Measurements from ENCODE around the gene MPV17L2. TPM values are rescaled to one million over a fixed set of nuclear protein-coding genes. Genes with fewer than 3 reads are reported as not detected.
A peak's percentile ranks its signal among the peaks of the same experiment; 100 is the strongest.
"Not testable (repeated sequence)": the region's sequence is repeated elsewhere in the genome, so short reads cannot be mapped to it uniquely, and the experiment has no call there.

The MPV17L2 gene
- total RNA-seq, 1 donor from 2014 or later = 10.3 TPM

DNA sequence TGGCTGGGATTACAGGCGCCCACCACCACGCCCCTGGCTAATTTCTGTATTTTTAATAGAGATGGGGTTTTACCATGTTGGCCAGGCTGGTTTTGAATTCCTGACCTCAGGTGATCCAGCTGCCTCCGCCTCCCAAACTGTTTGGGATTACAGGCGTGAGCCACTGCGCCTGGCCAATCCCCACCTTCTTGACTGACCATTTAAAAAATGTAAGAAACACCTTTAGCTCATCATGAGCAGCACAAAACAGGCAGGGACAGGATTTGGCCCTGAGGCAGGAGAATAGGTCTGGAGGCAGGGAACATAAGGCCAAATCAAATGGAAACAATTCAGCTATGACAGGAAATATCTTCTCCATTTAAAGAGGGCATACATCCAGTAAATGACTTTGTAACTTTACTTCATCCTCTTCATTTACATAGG is 1.4 kb upstream of the MPV17L2 start:
- DNase-seq (ENCODE audit: low read depth, low spot score) = no peak

DNA sequence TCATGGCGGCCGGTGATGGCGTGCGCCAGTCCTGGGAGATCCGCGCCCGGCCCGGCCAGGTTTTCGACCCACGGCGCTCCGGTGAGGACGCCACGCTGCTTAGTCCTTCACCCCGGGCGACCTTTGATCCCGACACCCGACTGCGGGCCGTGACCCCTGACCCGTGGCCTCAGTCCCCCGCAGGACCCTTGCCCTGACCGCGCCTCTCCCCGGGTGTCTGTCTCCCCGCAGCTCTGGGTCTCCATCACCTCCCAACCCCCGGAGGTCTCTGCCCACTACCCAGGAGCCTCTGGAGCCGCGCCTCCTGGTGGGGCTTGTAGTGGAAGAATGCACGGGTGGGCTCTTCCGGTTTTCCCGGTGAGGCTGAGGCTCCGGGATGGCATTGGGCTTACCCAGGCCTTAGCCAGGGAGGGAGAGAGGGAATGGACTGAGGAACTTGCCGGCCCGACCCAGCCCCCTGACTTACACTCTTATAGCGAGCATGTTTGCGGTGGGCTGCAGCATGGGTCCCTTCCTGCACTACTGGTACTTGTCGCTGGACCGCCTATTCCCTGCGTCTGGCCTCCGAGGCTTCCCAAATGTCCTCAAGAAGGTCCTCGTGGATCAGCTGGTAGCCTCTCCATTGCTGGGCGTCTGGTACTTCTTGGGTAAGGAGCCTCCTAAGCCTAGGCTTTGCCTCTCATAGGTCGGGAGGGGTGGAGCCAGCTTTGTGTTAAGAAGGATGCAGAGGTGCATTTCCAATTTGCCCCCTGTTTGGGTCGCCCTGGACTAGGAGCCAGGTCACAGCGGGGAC is 566 bp downstream of the MPV17L2 start:
- DNase-seq (ENCODE audit: low read depth, low spot score) = no peak

DNA sequence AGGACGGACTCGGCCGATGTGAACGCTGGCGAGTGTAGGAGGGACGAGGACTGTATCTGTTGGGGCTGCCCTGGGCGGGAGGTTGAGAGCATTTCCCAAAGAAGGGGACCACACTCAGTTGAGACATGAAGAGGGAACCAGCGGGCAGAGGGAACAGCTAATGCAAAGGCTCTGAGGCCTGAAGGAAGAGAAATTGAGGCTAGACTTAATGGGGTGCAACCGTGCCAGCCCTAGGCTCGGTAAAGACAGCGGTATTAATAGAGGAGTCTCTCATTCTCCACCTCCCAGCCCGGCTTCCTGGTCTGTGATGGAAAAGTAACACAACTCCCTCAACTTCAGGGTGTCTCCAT is 1.1 kb downstream of the MPV17L2 start:
- no peak for DNase-seq (ENCODE audit: low read depth, low spot score)

GRCh38 chr19:18194554-18195238 is 1.7 kb downstream of the MPV17L2 start:
- DNase-seq (ENCODE audit: low read depth, low spot score) = no peak

GRCh38 chr19:18196511-18196845 is 3.5 kb downstream of the MPV17L2 start:
- DNase-seq (ENCODE audit: low read depth, low spot score) = no peak

- no peak for DNase-seq (ENCODE audit: low read depth, low spot score)
Measured at GRCh38 chr19:18197306-18197705, 4.3 kb downstream of the MPV17L2 start.

- DNase-seq (ENCODE audit: low read depth, low spot score) = no peak
Measured at GRCh38 chr19:18197941-18198340, 4.9 kb downstream of the MPV17L2 start.

DNA sequence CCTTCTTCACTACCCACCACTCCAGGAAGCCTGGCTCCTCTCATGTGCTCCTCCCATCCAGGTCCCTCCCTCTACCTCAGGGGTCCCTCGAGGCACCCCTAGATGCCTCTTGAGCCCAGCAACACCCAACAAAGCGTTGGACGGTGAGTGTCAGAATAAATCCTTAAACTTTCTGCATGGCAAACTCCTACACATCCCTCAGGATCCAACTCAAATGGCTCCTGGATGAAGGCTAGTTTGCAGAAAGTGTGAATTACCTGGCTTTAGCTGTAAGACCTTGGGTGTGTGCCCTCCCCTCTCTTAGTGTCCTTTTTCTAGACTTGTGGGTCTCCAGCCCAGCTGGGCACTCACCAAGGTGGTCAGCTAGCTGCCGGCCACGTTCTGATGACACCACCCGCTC is 5.4 kb downstream of the MPV17L2 start:
- no peak for DNase-seq (ENCODE audit: low read depth, low spot score)

- no peak for DNase-seq (ENCODE audit: low read depth, low spot score)
Measured at GRCh38 chr19:18202397-18202777, 9.4 kb downstream of the MPV17L2 start.

GRCh38 chr19:18202778-18203407 is 9.9 kb downstream of the MPV17L2 start:
- DNase-seq (ENCODE audit: low read depth, low spot score) = no peak

- no peak for DNase-seq (ENCODE audit: low read depth, low spot score)
Measured at GRCh38 chr19:18203408-18203862, 10.4 kb downstream of the MPV17L2 start.

DNA sequence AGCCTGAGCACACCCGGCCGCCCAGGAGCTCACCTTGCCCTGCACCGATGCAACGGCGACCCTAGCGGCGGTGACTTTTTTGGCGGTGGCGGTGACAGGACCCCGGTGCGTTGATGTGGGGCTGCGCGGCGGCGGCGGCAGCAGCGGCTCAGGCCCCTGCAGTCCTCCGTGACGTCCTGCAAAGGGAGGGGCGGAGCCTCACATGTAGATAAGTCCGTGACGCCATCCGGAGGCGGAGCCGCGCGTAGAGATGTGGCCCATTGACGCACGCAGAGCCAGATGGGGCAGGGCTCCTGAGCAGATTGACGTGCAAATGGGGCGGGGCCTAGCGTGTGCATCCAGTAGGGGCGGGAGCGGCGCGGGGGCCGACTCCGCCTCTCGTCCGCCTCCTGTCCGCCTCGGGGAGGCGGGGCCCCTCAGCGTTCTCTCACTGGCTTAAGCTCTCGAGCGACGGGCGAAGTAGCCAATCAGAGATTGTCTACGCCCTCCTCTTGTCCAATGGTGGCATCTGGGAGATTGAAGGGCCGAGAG is 10.9 kb downstream of the MPV17L2 start, which contains the start of gene RAB3A:
Gene RAB3A (minus strand): TSS at position 180 of the 531 bp plus-strand sequence. CDS start 1,302 bp downstream, outside the sequence.
- peak; percentile 100 for DNase-seq (ENCODE audit: low read depth, low spot score)

DNA sequence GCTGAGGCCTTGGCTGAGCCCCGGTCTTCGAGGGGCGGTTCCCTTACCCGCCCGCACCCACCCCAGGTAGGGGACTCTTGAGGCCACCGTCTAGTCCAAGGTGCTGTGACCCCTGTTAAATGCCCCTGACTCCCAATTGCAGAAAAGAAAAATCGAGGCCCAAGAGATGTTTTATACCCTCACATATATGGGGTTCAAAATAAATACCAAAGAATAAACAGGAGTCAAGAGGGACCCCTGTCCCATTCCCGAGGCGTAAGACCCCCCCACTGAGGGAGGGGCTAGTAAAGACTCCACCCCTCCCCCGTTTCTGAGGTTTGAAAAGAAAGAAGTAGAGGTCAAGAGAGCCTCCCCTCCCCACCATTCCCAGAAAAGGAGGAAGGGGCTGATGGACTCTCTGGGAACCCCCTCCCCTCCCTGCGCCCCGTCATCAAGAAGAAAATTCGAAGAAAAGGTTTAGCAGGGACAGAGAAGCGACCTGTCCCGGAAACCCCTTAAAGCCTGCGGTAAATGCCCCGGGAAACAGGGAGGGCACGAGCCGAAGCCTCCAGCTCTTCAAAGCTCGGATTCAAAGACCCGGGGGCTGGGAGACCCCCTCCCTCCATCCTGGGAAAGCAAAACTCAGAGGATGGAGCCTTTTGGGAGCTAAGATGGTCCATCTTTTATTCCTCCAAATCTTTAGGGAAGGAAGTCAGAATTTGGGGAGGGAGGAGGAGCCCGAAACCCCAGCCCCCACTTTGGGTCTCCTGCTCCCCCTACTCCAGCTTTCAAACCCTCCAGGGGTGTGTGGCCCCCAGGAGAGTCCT is 11.6 kb downstream of the MPV17L2 start:
- peak; percentile 17 for DNase-seq (ENCODE audit: low read depth, low spot score)

GRCh38 chr19:18205200-18205892 is 12.3 kb downstream of the MPV17L2 start:
- DNase-seq (ENCODE audit: low read depth, low spot score) = no peak

GRCh38 chr19:18206018-18206417 is 13.0 kb downstream of the MPV17L2 start:
- no peak for DNase-seq (ENCODE audit: low read depth, low spot score)

- no peak for DNase-seq (ENCODE audit: low read depth, low spot score)
Measured at GRCh38 chr19:18208098-18208951, 15.3 kb downstream of the MPV17L2 start.

- not testable (repeated sequence) for DNase-seq (ENCODE audit: low read depth, low spot score)
Measured at GRCh38 chr19:18209912-18210311, 16.9 kb downstream of the MPV17L2 start.

DNA sequence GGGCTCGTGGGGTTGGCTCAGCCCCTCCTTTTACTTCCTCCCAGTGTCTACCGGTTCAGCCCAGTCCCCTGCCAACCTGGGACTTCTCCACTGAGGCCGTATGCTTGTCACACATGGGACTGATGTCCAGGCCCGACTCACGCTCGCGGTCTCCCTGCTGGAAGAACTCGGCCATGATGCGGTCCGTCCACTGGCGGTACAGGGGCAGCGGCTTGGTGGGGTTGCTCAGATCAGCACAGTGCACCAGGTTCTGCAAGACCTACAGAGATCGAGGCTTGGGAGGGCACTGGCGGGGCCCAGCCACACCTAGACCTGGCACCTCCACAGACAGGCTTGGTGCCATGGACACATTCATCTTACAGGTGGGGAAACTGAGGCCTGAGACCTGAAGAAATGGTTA is 18.7 kb downstream of the MPV17L2 start:
- DNase-seq (ENCODE audit: low read depth, low spot score) = no peak

GRCh38 chr19:18214779-18215433 is 21.9 kb downstream of the MPV17L2 start:
- DNase-seq (ENCODE audit: low read depth, low spot score) = no peak
